SK-N-SH (cell line): ENCODE results near the gene MSANTD3. TPM values are rescaled to one million over a fixed set of nuclear protein-coding genes. Genes with fewer than 3 reads are reported as not detected.

Experiments
- CTCF ChIA-PET: fragments of 300-600, 350-600 bp; formaldehyde crosslinking; extraction: SDS; loops from one replicate; lab custom pipeline; 2021; lab: Yijun Ruan, JAX
- POLR2A ChIA-PET: fragments of 350-600 bp; sonication (Branson Sonifier 250); formaldehyde crosslinking; extraction: SDS; loops from one replicate; lab custom pipeline; 2020; ENCODE audit warnings: antibody characterized with exemption, inconsistent platforms; lab: Yijun Ruan, JAX
- DNase-seq: peaks from one replicate; pipeline ENCODE4 v3.0.0; 2012
- H2AFZ ChIP-seq: fragments of 200-600 bp; sonication (generic); 2 replicates; pipeline ENCODE4 v1.8.1; 2016; ENCODE audit warnings: antibody characterized with exemption, mild to moderate bottlenecking, low read depth
- H3F3A ChIP-seq: fragments of 200-600 bp; sonication (generic); replicated peaks from 2 replicates; pipeline ENCODE3; 2016; ENCODE audit warnings: antibody characterized with exemption, mild to moderate bottlenecking; ENCODE audit not compliant: insufficient read depth
- H3K27ac ChIP-seq, 2 experiments: fragments of 200-500 bp in 1 of 2; fragments of 200-600 bp in 1 of 2; sonication (Bioruptor generic) in 1 of 2; sonication (generic), shearing (Covaris generic) in 1 of 2; 2 replicates each; pipeline versions ENCODE4 v1.5.1 to v1.6.1; 2014 to 2016; ENCODE audit warnings: low read depth in 2 of 2, inconsistent platforms in 1 of 2, low read length in 1 of 2, mild to moderate bottlenecking in 1 of 2, mixed read lengths in 1 of 2
- H3K27me3 ChIP-seq: fragments of 200-600 bp; sonication (generic), shearing (Covaris generic); 2 replicates; pipeline ENCODE4 v1.6.1; 2016; ENCODE audit warnings: mixed run types; ENCODE audit not compliant: insufficient read depth
- H3K36me3 ChIP-seq, 2 experiments: fragments of 200-500 bp in 1 of 2; fragments of 200-600 bp in 1 of 2; sonication (Bioruptor generic) in 1 of 2; sonication (generic) in 1 of 2; replicated peaks in 1 of 2; 2 replicates each; pipeline versions ENCODE3 to v1.5.1; 2014 to 2016; ENCODE audit warnings: low read length in 1 of 2, mild to moderate bottlenecking in 1 of 2; ENCODE audit not compliant: insufficient read depth in 2 of 2, control insufficient read depth in 1 of 2
- H3K4me1 ChIP-seq, 2 experiments: fragments of 200-500 bp in 1 of 2; fragments of 200-600 bp in 1 of 2; sonication (Bioruptor generic) in 1 of 2; sonication (generic), shearing (Covaris generic) in 1 of 2; 2 replicates each; pipeline versions ENCODE4 v1.5.1 to v1.6.1; 2014 to 2016; ENCODE audit warnings: low read depth in 1 of 2, low read length in 1 of 2, mixed run types in 1 of 2; ENCODE audit not compliant: insufficient read depth in 2 of 2, control insufficient read depth in 1 of 2
- H3K4me2 ChIP-seq: fragments of 200-600 bp; sonication (generic), shearing (Covaris generic); 2 replicates; pipeline ENCODE4 v1.6.1; 2017; ENCODE audit warnings: mixed run types
- H3K4me3 ChIP-seq, 2 experiments: fragments of 200-500 bp in 1 of 2; fragments of 200-600 bp in 1 of 2; sonication (Bioruptor generic) in 1 of 2; sonication (generic), shearing (Covaris generic) in 1 of 2; 2 replicates each; pipeline versions ENCODE4 v1.5.1 to v1.8.1; 2014 to 2016; ENCODE audit warnings: low read depth in 2 of 2, inconsistent platforms in 1 of 2, low read length in 1 of 2, mild to moderate bottlenecking in 1 of 2, mixed read lengths in 1 of 2, moderate library complexity in 1 of 2
- H3K79me2 ChIP-seq: fragments of 200-600 bp; sonication (generic); 2 replicates; pipeline ENCODE4 v1.8.1; 2017; ENCODE audit warnings: mild to moderate bottlenecking; ENCODE audit not compliant: insufficient read depth
- H3K9ac ChIP-seq: fragments of 200-600 bp; sonication (generic); 2 replicates; pipeline ENCODE4 v1.6.1; 2017; ENCODE audit warnings: mixed run types
- H3K9me2 ChIP-seq: fragments of 200-600 bp; sonication (generic); 2 replicates; pipeline ENCODE4 v1.6.1; 2017; ENCODE audit warnings: mixed run types
- H3K9me3 ChIP-seq: fragments of 200-600 bp; sonication (generic); 2 replicates; pipeline ENCODE4 v1.6.1; 2017; ENCODE audit warnings: mixed run types, mild to moderate bottlenecking, moderate library complexity
- H4K20me1 ChIP-seq: fragments of 200-600 bp; sonication (generic); 2 replicates; pipeline ENCODE4 v1.6.1; 2017; ENCODE audit warnings: mild to moderate bottlenecking, mixed run types; ENCODE audit not compliant: insufficient read depth
- CHD2 ChIP-seq: fragments of 150-350 bp; IDR thresholded peaks from 2 replicates; pipeline ENCODE4 v1.6.1; 2018; ENCODE audit warnings: low read length; ENCODE audit not compliant: partially characterized antibody
- CTCF ChIP-seq: fragments of 200-600 bp; sonication (generic); IDR thresholded peaks from 2 replicates; pipeline ENCODE4 v1.6.1; 2017; ENCODE audit warnings: antibody characterized with exemption, mild to moderate bottlenecking, moderate library complexity
- EZH2phosphoT487 ChIP-seq: fragments of 200-600 bp; sonication (generic); IDR thresholded peaks from 2 replicates; pipeline ENCODE4 v1.6.1; 2017; ENCODE audit warnings: low read depth, mixed run types, mild to moderate bottlenecking, antibody characterized with exemption, moderate library complexity, borderline replicate concordance
- FOXM1 ChIP-seq: IDR thresholded peaks from 2 replicates; pipeline ENCODE4 v1.4.0; 2012; ENCODE audit warnings: low read depth, mild to moderate bottlenecking
- GATA2 ChIP-seq: sonication (generic); formaldehyde crosslinking; IDR thresholded peaks from 2 replicates; pipeline ENCODE4 v1.5.0; 2020; ENCODE audit warnings: mild to moderate bottlenecking, missing genetic modification reagents
- NRF1 ChIP-seq: IDR thresholded peaks from 2 replicates; pipeline ENCODE4 v1.6.1; 2012; ENCODE audit warnings: low read depth, mild to moderate bottlenecking, low read length
- PBX3 ChIP-seq: IDR thresholded peaks from 2 replicates; pipeline ENCODE4; 2012
- POLR2AphosphoS5 ChIP-seq: IDR thresholded peaks from 2 replicates; pipeline ENCODE4 v1.6.1; 2012; ENCODE audit warnings: low read depth, low read length
- RCOR1 ChIP-seq: fragments of 150-350 bp; IDR thresholded peaks from 2 replicates; pipeline ENCODE4 v1.6.1; 2017; ENCODE audit warnings: antibody characterized with exemption, low read length
- RXRA ChIP-seq: IDR thresholded peaks from 2 replicates; pipeline ENCODE4 v1.4.0; 2012; ENCODE audit warnings: low read depth, mild to moderate bottlenecking, borderline replicate concordance
- TCF12 ChIP-seq: IDR thresholded peaks from 2 replicates; pipeline ENCODE4 v1.4.0; 2012
- TEAD4 ChIP-seq: IDR thresholded peaks from 2 replicates; pipeline ENCODE4 v1.4.0; 2012; ENCODE audit warnings: mild to moderate bottlenecking, borderline replicate concordance; ENCODE audit not compliant: insufficient read depth
- USF1 ChIP-seq: IDR thresholded peaks from 2 replicates; pipeline ENCODE4 v1.4.0; 2012; ENCODE audit warnings: low read depth, borderline replicate concordance
- WGBS: methylation state at CpG from one replicate; pipeline ENCODE4 v1.1.6; 2017; ENCODE audit warnings: low lambda C conversion rate; 5-methylcytosine and 5-hydroxymethylcytosine counted together
- polyA plus RNA-seq, 3 experiments: library from polyadenylated mRNA; depleted of rRNA; stranded (reverse); fragments of >200 nt; gene quantifications; 2 replicates each; pipeline ENCODE4 v1.2.3, GENCODE V29; 2012
- TF ChIP-seq, protein P1 (sequence below): fragments of 150-350 bp; IDR thresholded peaks from 2 replicates; pipeline ENCODE4 v1.6.1; 2017; ENCODE audit warnings: antibody characterized with exemption, low read length, low read depth, borderline replicate concordance

MSANTD3 gene
- polyA plus RNA-seq, 1 of the 3 experiments (the other 2 are of a cell fraction) = 48.3 TPM

GRCh38 chr9:100443781-100444768 is 17.1 kb downstream of the MSANTD3 start:
- H2AFZ ChIP-seq = no peak overlapping the region
- H3K4me3 ChIP-seq = no peak overlapping the region; a peak in 1 of 4 replicates
- peaks cover 75% of the 10 kb centered on the region for H4K20me1 ChIP-seq
- ChIA-PET CTCF (interaction anchor here (1.2 to 1.4 kb wide), 2 partner anchors 119 to 152 kb away, joined by 3 to 4 read pairs; no protein-coding TSS in a partner anchor), POLR2A (no interaction called here)
- H3K4me1 ChIP-seq = peaks cover 0 to 11% of the 10 kb centered on the region in 2 experiments; a peak in 3 of 4 replicates
- peaks cover 100% of the 10 kb centered on the region for H3K79me2 ChIP-seq
- peak; percentile 22 for DNase-seq
- WGBS = 44% methylated on average over 4 of the region's 4 CpGs
- H3K9me3 ChIP-seq = no peaks in the 10 kb centered on the region
- H3K9me2 ChIP-seq = no peaks in the 10 kb centered on the region
- 0 out of 2 replicates have a peak overlapping the region, but pooled peaks have one; percentile 1 for H3K4me2 ChIP-seq
- no peaks in the 10 kb centered on the region for H3F3A ChIP-seq
- peak overlapping the region; percentile 36 to 59; a peak in 3 of 4 replicates for H3K27ac ChIP-seq
- H3K36me3 ChIP-seq = peaks cover 23 to 65% of the 10 kb centered on the region in 2 experiments
- TF ChIP-seq POLR2AphosphoS5 (no peak), RXRA (no peak), TCF12 (no peak), CTCF (no peak), CHD2 (peak; percentile 34), NRF1 (no peak), RCOR1 (peak; percentile 25; the same call in 1 of the 2 replicates), FOXM1 (no peak), GATA2 (no peak)
- TF ChIP-seq, protein P1, sequence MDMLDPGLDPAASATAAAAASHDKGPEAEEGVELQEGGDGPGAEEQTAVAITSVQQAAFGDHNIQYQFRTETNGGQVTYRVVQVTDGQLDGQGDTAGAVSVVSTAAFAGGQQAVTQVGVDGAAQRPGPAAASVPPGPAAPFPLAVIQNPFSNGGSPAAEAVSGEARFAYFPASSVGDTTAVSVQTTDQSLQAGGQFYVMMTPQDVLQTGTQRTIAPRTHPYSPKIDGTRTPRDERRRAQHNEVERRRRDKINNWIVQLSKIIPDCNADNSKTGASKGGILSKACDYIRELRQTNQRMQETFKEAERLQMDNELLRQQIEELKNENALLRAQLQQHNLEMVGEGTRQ = no peak
- H3K9ac ChIP-seq = no peak overlapping the region
- no peaks in the 10 kb centered on the region for H3K27me3 ChIP-seq

- H3K4me3 ChIP-seq = no peak overlapping the region
- no peak overlapping the region for H3K9ac ChIP-seq
- H3F3A ChIP-seq = no peaks in the 10 kb centered on the region
- H3K27me3 ChIP-seq = no peaks in the 10 kb centered on the region
- H4K20me1 ChIP-seq = peaks cover 68% of the 10 kb centered on the region
- peaks cover 99% of the 10 kb centered on the region for H3K79me2 ChIP-seq
- no peak overlapping the region for H3K4me2 ChIP-seq
- ChIA-PET CTCF (interaction anchor here (1.2 to 1.5 kb wide), 3 partner anchors 9 to 156 kb away, joined by 3 to 5 read pairs (median 5); partner anchors contain the start of gene TMEFF1), POLR2A (no interaction called here)
- H3K36me3 ChIP-seq = peaks cover 29 to 77% of the 10 kb centered on the region in 2 experiments
- H3K9me2 ChIP-seq = no peaks in the 10 kb centered on the region
- no peak for DNase-seq
- 92% methylated on average over 1 of the region's 1 CpG for WGBS
- H3K9me3 ChIP-seq = no peaks in the 10 kb centered on the region
- H2AFZ ChIP-seq = no peak overlapping the region
- H3K4me1 ChIP-seq = peaks cover 0 to 11% of the 10 kb centered on the region in 2 experiments; a peak in 3 of 4 replicates
- H3K27ac ChIP-seq = no peak overlapping the region; a peak in 1 of 4 replicates
- TF ChIP-seq PBX3 (no peak), CTCF (peak; percentile 11; the same call in 1 of the 2 replicates), EZH2phosphoT487 (no peak), USF1 (no peak), TEAD4 (no peak)
- TF ChIP-seq, protein P1 = no peak
Measured at GRCh38 chr9:100445161-100445902, 18.4 kb downstream of the MSANTD3 start.
